A549 (cell line): ENCODE measurements around the gene B3GLCT.

Experiments used
- CEBPB ChIP-seq, 2 experiments: fragments of >200 bp in 1 of 2; sonication (Bioruptor Twin) in 1 of 2; formaldehyde crosslinking in 1 of 2; IDR thresholded peaks; 2 replicates each; pipeline ENCODE4 v1.6.1; 2012 to 2016
- CTCF ChIP-seq: fragments of >200 bp; sonication (Bioruptor Twin); formaldehyde crosslinking; IDR thresholded peaks from 3 replicates; pipeline ENCODE4 v1.5.1; 2016
- EP300 ChIP-seq, 2 experiments: fragments of >200 bp; sonication (Bioruptor Twin); formaldehyde crosslinking; IDR thresholded peaks; 2 replicates in 1 of 2; 3 replicates in 1 of 2; pipeline ENCODE4 v1.6.1; 2016 to 2017
- FOSB ChIP-seq: fragments of 250-450 bp; sonication (Bioruptor Pico); IDR thresholded peaks from 2 replicates; pipeline ENCODE4 v1.5.0; 2020; ENCODE audit warnings: mild to moderate bottlenecking, moderate library complexity
- HDAC2 ChIP-seq: fragments of 200-600 bp; sonication (generic); IDR thresholded peaks from 2 replicates; pipeline ENCODE4 v1.6.1; 2016
- HEYL ChIP-seq: fragments of 250-450 bp; sonication (Bioruptor Pico); IDR thresholded peaks from 2 replicates; pipeline ENCODE4 v1.8.0; 2021; ENCODE audit warnings: mild to moderate bottlenecking, moderate library complexity
- HOXA7 ChIP-seq: fragments of 250-450 bp; sonication (Bioruptor Pico); IDR thresholded peaks from 2 replicates; pipeline ENCODE4 v1.5.0; 2020; ENCODE audit warnings: mild to moderate bottlenecking, moderate library complexity
- JUNB ChIP-seq: fragments of >200 bp; sonication (Bioruptor Twin); formaldehyde crosslinking; IDR thresholded peaks from 2 replicates; pipeline ENCODE4 v1.6.1; 2016
- MAFK ChIP-seq: fragments of 450-650 bp; IDR thresholded peaks from 2 replicates; pipeline ENCODE4 v1.6.1; 2014; ENCODE audit not compliant: partially characterized antibody
- NR3C1 ChIP-seq: fragments of >200 bp; sonication (Bioruptor Twin); formaldehyde crosslinking; IDR thresholded peaks from 3 replicates; pipeline ENCODE4 v1.6.1; 2017
- POLR2A ChIP-seq: IDR thresholded peaks from 2 replicates; pipeline ENCODE4 v1.6.1; 2012; ENCODE audit warnings: mild to moderate bottlenecking, low read length
- ZC3H11A ChIP-seq: fragments of 450-650 bp; IDR thresholded peaks from 2 replicates; pipeline ENCODE4 v1.6.1; 2014; ENCODE audit warnings: antibody characterized with exemption, mild to moderate bottlenecking
- ZNF302 ChIP-seq: fragments of 250-450 bp; sonication (Bioruptor Pico); IDR thresholded peaks from 2 replicates; pipeline ENCODE4 v1.9.0; 2021; ENCODE audit warnings: inconsistent platforms, mild to moderate bottlenecking, moderate library complexity
- TF ChIP-seq, protein P1 (sequence below): fragments of 450-650 bp; IDR thresholded peaks from 2 replicates; pipeline ENCODE4 v1.6.1; 2014; ENCODE audit warnings: antibody characterized with exemption

GRCh38 chr13:31356991-31357390, 157.2 kb downstream of the B3GLCT start:
- TF ChIP-seq POLR2A (no peak), HOXA7 (CRISPR knock-in tag) (no peak), HEYL (CRISPR knock-in tag) (no peak), FOSB (no peak), EP300 (IDR thresholded peaks at IDR 0.05) (no peak), CTCF (no peak), HDAC2 (no peak), ZNF302 (CRISPR knock-in tag) (no peak), ZC3H11A (no peak), NR3C1 (no peak), JUNB (no peak), CEBPB (IDR thresholded peaks at IDR 0.05) (no peak), MAFK (no peak)
- TF ChIP-seq, protein P1, sequence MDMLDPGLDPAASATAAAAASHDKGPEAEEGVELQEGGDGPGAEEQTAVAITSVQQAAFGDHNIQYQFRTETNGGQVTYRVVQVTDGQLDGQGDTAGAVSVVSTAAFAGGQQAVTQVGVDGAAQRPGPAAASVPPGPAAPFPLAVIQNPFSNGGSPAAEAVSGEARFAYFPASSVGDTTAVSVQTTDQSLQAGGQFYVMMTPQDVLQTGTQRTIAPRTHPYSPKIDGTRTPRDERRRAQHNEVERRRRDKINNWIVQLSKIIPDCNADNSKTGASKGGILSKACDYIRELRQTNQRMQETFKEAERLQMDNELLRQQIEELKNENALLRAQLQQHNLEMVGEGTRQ = no peak
